SU-DHL-6 (cell line): ENCODE results near the gene COL23A1.

Source experiments
- H2AFZ ChIP-seq: fragments of 200-600 bp; sonication (generic); 2 replicates; pipeline ENCODE4 v1.6.1; 2014; ENCODE audit warnings: low read depth, mild to moderate bottlenecking, moderate library complexity, mixed read lengths, antibody characterized with exemption, low read length; ENCODE audit not compliant: severe bottlenecking
- H3F3A ChIP-seq: fragments of 200-600 bp; shearing (Covaris generic); 2 replicates; pipeline ENCODE4 v1.6.0; 2016; ENCODE audit warnings: antibody characterized with exemption, mild to moderate bottlenecking; ENCODE audit not compliant: insufficient read depth
- H3K27ac ChIP-seq: fragments of 200-600 bp; sonication (generic); 2 replicates; pipeline ENCODE4 v1.5.1; 2016; ENCODE audit warnings: low read depth, mild to moderate bottlenecking, low read length, moderate library complexity, mixed read lengths
- H3K27me3 ChIP-seq: fragments of 200-600 bp; sonication (generic), shearing (Covaris generic); 2 replicates; pipeline ENCODE4 v1.6.0; 2014; ENCODE audit warnings: mild to moderate bottlenecking, low read length
- H3K36me3 ChIP-seq: fragments of 200-600 bp; sonication (generic); 2 replicates; pipeline ENCODE4 v1.6.1; 2014; ENCODE audit warnings: mild to moderate bottlenecking, low read length, mixed read lengths
- H3K4me2 ChIP-seq: fragments of 300-600, 200-600 bp; shearing (Covaris generic), sonication (generic); 2 replicates; pipeline ENCODE4 v1.6.0; 2014; ENCODE audit warnings: low read length, low read depth, mild to moderate bottlenecking; ENCODE audit not compliant: poor library complexity, severe bottlenecking
- H3K4me3 ChIP-seq: fragments of 200-600 bp; sonication (generic); 2 replicates; pipeline ENCODE4 v1.5.1; 2014; ENCODE audit warnings: antibody characterized with exemption, low read length, mild to moderate bottlenecking, mixed read lengths; ENCODE audit not compliant: insufficient read depth, poor library complexity, severe bottlenecking
- H3K79me2 ChIP-seq: fragments of 200-600 bp; sonication (generic); 2 replicates; pipeline ENCODE4 v1.6.1; 2014; ENCODE audit warnings: mild to moderate bottlenecking, low read length, moderate library complexity; ENCODE audit not compliant: insufficient read depth
- H3K9ac ChIP-seq: fragments of 200-600 bp; sonication (generic); 2 replicates; pipeline ENCODE4 v1.7.0; 2014; ENCODE audit warnings: mild to moderate bottlenecking, low read length
- H3K9me2 ChIP-seq: fragments of 200-600 bp; sonication (generic); replicated peaks from 2 replicates; pipeline ENCODE4 v1.6.1; 2014; ENCODE audit warnings: low read length; ENCODE audit not compliant: insufficient read depth
- H3K9me3 ChIP-seq: fragments of 200-600 bp; sonication (generic); 2 replicates; pipeline ENCODE4 v1.6.1; 2014; ENCODE audit warnings: low read length, mixed read lengths; ENCODE audit not compliant: insufficient read depth
- H4K20me1 ChIP-seq: fragments of 200-600 bp; sonication (generic); 2 replicates; pipeline ENCODE4 v1.6.1; 2014; ENCODE audit warnings: low read depth, mild to moderate bottlenecking, antibody characterized with exemption, low read length, moderate library complexity, mixed read lengths
- EZH2phosphoT487 ChIP-seq: fragments of 200-600 bp; sonication (generic), shearing (Covaris generic); conservative IDR thresholded peaks from 2 replicates; pipeline ENCODE4 v1.6.1; 2018; ENCODE audit warnings: mild to moderate bottlenecking, antibody characterized with exemption, low read length, moderate library complexity, mixed read lengths
- TF ChIP-seq, protein P1 (sequence below): fragments of 200-600 bp; sonication (generic); IDR thresholded peaks from one replicate; pipeline ENCODE4 v1.5.1; 2017; ENCODE audit warnings: antibody characterized with exemption, mild to moderate bottlenecking, low read length, moderate library complexity; ENCODE audit not compliant: insufficient read depth, poor library complexity, severe bottlenecking

The COL23A1 gene

DNA sequence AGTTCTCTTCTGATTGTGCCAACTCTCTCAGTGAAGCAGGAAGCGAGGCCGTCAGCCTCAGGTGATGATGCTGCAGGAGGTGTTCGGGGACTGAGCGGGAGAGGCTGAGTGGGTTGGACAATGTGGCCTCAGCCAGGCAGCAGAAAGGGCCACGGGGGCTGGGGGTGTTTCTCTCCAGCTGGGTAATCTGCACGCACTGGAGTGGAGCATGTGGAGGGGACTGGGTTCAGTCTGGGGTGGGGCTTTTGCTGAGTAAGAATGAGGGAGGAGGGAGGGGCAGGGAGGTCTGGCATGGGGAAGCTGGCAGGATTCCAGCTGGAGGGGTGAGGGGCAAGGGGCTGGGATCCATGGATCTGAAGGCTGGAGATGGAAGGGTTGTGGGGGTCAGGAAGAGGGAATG is 296.8 kb downstream of the COL23A1 start:
- no peaks in the 10 kb centered on the region for H3K9me2 ChIP-seq
- H2AFZ ChIP-seq = no peak overlapping the region
- H3K4me2 ChIP-seq = no peak overlapping the region
- H3K79me2 ChIP-seq = no peaks in the 10 kb centered on the region
- H3F3A ChIP-seq = no peaks in the 10 kb centered on the region
- no peaks in the 10 kb centered on the region for H3K36me3 ChIP-seq
- H3K9me3 ChIP-seq = no peaks in the 10 kb centered on the region
- no peak for TF ChIP-seq EZH2phosphoT487
- TF ChIP-seq, protein P1, sequence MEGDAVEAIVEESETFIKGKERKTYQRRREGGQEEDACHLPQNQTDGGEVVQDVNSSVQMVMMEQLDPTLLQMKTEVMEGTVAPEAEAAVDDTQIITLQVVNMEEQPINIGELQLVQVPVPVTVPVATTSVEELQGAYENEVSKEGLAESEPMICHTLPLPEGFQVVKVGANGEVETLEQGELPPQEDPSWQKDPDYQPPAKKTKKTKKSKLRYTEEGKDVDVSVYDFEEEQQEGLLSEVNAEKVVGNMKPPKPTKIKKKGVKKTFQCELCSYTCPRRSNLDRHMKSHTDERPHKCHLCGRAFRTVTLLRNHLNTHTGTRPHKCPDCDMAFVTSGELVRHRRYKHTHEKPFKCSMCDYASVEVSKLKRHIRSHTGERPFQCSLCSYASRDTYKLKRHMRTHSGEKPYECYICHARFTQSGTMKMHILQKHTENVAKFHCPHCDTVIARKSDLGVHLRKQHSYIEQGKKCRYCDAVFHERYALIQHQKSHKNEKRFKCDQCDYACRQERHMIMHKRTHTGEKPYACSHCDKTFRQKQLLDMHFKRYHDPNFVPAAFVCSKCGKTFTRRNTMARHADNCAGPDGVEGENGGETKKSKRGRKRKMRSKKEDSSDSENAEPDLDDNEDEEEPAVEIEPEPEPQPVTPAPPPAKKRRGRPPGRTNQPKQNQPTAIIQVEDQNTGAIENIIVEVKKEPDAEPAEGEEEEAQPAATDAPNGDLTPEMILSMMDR = no peak
- no peaks in the 10 kb centered on the region for H4K20me1 ChIP-seq
- H3K4me3 ChIP-seq = no peak overlapping the region
- H3K9ac ChIP-seq = no peak overlapping the region
- H3K27me3 ChIP-seq = no peaks in the 10 kb centered on the region
- H3K27ac ChIP-seq = no peak overlapping the region

DNA sequence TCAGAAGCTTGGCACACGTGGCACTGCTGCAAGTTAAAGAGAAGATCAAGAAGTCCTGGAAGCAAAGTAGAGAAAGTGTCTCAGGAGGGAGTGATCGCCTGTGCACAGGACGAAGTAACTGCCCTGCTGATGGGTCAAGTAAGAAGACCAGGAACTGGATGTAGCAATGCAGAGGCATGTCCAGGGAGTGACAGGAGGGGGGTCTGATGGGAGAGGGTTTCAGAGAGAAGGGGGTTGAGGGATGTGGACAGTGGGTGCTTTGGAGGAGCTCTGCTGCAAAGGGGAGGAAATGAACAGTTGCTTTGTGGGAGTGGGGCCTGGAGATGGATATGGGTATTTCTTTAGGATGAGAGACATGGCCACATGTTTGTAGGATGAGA is 297.4 kb downstream of the COL23A1 start:
- Histone ChIP-seq H2AFZ (no peak overlapping the region), H3K4me2 (no peak overlapping the region), H3K9me3 (no peaks in the 10 kb centered on the region), H3K79me2 (no peaks in the 10 kb centered on the region), H3K4me3 (no peak overlapping the region), H3K36me3 (no peaks in the 10 kb centered on the region), H3K9me2 (no peaks in the 10 kb centered on the region), H3F3A (no peaks in the 10 kb centered on the region), H3K27me3 (no peaks in the 10 kb centered on the region), H3K27ac (no peak overlapping the region), H3K9ac (no peak overlapping the region), H4K20me1 (no peaks in the 10 kb centered on the region)
- no peak for TF ChIP-seq EZH2phosphoT487
- TF ChIP-seq, protein P1 = no peak

DNA sequence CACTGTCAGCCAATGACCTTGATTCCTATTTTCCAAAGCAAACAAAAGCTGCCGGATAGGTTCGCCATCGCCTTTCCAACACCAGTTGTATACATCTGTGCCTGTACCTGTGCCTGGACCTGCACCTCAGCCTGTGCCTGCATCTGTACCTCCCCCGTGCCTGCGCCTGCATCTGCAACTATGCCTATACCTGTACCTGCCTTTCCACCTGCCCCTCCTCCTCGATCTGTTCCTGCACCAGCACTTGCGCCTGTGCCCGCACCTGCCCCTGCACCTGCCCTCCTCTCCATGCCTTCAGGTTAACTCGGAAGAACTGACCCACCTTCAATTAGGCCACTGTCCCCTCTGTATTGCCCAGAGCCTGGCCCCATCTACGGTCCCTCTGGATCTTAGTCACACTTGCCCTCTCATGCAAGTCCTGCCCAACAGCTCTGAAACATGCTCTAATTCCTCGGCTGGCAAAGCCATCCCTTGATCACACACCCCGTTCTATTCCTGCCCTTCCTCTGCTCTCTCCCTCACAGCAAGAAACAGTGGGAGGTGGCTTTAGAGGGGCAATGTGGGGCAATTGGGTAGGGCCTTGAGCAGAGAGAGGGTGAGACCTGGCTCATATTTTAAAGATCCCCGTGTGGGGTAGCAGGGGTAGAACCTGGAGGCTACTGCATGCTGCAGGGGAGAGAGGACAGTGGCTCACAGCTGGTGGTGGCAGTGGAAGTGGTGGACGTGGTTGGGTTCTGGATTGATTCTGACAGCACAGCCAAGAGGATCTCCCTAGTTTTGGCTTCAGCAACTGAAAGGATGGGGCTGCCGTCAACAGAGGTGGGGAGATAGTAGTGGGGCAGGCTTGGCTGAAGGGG is 298.0 kb downstream of the COL23A1 start:
- no peaks in the 10 kb centered on the region for H3F3A ChIP-seq
- H3K4me2 ChIP-seq = no peak overlapping the region
- TF ChIP-seq, protein P1 = no peak
- no peak for TF ChIP-seq EZH2phosphoT487
- H3K79me2 ChIP-seq = no peaks in the 10 kb centered on the region
- H2AFZ ChIP-seq = no peak overlapping the region
- no peaks in the 10 kb centered on the region for H3K9me3 ChIP-seq
- H4K20me1 ChIP-seq = no peaks in the 10 kb centered on the region
- H3K9me2 ChIP-seq = no peaks in the 10 kb centered on the region
- H3K9ac ChIP-seq = no peak overlapping the region
- H3K27ac ChIP-seq = no peak overlapping the region
- H3K36me3 ChIP-seq = no peaks in the 10 kb centered on the region
- no peak overlapping the region for H3K4me3 ChIP-seq
- H3K27me3 ChIP-seq = no peaks in the 10 kb centered on the region
